ENCODE measurements around the gene ALKBH6. TPM values are rescaled to one million over a fixed set of nuclear protein-coding genes. Genes with fewer than 3 reads are reported as not detected.
"Not testable (repeated sequence)": the region's sequence is repeated elsewhere in the genome, so short reads cannot be mapped to it uniquely, and the experiment has no call there.

The ALKBH6 gene
- total RNA-seq, 1 donor from 2014 or later, result 7.8 TPM

DNA sequence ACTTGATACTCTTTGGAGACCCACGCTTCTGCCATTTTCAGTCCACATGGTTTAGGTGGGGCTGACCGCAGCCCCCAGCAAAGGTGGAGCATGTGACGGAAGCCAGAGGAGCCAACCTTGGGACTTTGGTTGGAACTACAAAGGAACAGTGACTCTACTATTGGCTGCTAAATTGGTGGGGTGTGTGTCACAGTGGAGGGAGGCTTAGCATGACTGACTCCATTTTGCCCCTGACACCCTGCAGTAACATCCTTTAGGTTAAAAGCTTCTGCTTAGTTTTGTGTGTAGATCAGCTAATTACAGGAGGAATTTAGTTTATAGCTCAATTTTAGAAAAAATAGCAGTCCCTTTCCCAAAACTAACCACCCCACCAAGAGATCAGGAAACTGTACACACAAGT lies 12.4 kb downstream of the ALKBH6 start:
- intact Hi-C loops (cut with micrococcal nuclease), result no loop called here
- no peak for ATAC-seq
- no peak for DNase-seq

DNA sequence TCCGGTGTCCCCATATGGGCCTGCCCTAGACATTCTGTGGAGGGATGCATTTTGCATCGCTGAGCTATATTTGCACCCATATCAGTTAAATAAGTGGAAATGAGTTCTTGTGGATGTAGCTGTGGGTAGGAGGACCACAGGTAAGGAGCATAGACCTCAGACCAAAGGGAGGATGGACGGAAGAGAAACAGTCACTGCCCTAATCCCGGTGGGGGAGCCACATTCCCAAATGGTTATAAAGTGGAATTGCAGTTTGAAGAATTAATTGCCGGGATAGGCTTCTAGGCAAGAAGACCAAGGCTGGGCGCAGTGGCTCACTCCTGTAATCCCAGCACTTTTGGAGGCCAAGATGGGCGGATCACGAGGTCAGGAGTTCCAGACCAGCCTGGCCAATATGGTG lies 17.2 kb downstream of the ALKBH6 start:
- ATAC-seq (no peak), DNase-seq (no peak)
- intact Hi-C loops (cut with micrococcal nuclease), result no loop called here

DNA sequence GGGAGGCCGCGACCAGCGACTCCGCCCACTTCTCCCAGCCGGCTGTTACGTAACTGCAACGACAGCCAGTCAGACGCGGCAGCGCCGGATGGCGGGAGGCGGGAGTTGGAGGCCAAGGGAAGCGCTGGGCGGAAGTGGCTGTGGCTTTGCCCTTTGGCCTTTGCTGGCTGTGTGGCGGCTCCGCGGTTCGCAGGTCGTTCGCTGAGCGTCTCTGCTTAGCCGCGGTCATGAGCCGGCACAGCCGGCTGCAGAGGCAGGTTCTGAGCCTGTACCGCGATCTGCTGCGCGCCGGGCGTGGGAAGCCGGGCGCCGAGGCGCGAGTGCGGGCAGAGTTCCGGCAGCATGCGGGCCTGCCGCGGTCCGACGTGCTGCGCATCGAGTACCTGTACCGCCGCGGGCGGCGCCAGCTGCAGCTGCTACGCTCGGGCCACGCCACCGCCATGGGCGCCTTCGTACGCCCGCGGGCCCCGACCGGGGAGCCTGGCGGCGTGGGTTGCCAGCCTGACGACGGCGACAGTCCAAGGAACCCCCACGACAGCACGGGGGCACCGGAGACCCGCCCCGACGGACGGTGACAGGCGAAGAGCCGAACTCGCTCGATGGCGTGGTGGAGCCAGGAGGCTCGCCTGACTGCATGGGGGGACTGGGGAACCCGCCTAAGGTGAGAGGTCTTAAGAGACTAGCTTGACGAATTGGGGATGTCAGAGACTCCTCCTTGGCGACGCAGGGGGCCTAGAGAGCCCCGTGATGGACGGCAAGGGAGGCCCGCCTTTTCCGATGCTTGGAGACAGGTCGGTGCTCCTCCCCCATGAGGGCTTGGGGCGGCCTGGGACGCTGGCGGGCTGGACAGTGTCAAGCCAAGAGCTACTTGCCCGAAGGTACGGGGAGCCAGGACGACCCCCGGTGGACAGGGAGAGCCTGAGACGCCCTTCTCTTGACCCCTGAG lies 18.7 kb downstream of the ALKBH6 start, which contains the start of gene SDHAF1:
TSS of gene SDHAF1 (plus strand) at position 141 of the 946 bp plus-strand sequence. CDS start at position 228, 87 bp downstream.
- DNase-seq (peak; percentile 99), ATAC-seq (peak; percentile 96)
- intact Hi-C loops (cut with micrococcal nuclease), result no loop called here

DNA sequence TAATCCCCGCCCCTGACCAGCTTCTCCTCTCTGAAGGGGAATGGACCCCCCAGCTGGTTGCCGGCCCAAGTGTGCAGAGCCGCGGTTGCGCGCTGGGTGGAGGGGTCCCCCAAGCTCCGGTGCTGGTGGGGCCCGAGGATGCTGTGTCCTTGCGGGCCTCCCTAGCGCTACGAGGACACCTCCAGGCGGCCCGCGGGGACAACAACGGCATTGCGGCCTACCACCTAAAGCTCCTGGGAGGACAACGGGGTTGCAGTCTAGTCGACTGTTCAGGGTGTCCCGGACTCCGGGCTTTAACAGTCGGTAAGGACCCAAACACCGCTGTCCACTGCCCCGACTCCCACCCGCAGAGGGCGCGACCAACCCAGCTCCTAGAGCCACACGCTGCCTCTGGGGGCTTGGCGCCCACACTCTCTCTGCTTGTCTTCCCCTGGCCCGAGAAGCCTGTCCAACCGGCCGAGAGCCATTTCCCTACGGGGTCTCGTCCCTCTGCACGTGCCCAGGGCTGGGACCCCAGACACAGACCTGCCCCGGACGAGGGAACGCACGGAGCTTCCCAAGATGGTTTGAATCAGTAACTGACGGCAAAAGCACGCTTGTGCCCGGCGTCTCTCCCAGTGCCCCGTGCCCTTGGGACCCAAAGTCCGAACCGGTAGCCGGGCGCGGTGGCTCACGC lies 20.0 kb downstream of the ALKBH6 start:
- intact Hi-C loops (cut with micrococcal nuclease), result no loop called here
- DNase-seq (peak; percentile 50), ATAC-seq (peak; percentile 27)

DNA sequence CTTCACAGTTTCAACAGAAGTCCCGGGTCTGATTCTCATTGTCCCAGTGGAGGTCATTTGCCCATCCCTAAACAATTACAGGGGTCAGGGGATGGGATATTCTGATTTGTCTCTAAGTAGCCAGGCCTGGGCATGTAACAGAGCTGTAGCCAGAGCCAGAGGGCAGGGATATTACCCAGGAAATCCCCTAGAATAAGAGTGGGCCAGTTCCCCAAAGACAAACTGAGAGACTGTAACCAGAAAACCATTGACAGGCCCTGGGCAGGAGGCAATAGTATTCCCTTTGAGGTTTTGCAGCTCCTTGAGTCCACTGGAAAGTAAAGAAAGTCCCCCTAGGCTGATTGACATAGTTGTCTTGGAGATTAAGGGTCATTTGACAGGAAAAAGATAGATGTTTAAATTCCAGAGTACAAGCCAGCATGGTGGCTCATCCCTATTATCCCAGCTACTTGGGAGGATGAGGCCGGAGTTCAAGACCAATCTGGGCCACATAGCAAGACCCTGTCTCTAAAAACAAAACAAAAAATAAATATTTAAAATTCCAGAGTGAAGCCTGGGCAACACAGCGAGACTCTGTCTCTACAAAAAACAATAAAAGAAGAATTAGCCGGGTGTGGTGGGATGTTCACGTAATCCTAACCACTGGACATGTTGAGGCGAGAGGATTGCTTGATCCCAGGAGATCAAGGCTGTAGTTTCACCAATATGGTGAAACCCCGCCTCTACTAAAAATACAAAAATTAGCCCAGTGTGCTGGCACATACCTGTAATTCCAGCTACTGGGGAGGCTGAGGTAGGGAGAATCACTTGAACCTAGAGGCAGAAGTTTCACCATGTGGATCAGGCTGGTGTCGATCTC lies 20.9 kb downstream of the ALKBH6 start:
- no peak for ATAC-seq
- intact Hi-C loops (cut with micrococcal nuclease), result no loop called here

DNA sequence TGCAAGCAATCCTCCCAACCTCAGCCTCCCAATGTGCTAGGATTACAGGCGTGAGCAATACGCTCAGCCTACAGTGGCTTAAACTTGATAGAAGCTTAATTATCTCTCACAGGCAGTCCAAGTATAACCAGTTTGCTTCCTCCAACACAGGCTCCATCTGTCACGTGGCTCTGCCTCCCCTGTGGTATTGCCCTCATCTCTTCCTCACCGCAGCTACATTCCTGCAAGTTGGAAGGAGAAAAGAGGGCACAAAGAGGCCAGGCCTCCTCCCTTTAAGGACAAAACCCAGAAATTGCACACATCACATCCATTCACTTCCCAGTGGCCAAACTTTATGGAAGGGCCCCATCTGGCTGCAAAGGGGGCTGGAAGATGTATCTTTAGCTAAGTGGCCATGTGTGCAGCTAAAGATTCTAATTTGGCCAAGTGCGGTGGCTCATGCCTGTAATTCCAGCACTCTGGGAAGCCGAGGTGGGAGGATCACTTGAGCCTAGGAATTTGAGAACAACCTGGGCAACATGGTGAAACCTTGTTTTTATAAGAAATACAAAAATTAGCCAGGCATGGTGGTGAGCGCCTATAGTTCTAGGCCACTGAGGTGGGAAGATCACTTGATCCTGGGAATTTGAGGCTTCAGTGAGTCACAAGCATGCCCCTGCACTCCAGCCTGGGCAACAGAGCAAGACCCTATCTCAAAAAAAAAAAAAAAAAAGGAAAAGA lies 22.1 kb downstream of the ALKBH6 start:
- ATAC-seq, result no peak
- no peak for DNase-seq
- intact Hi-C loops (cut with micrococcal nuclease), result no loop called here

More for the DNA sequence above, 20.9 kb downstream of the ALKBH6 start:
- DNase-seq, result no peak

DNA sequence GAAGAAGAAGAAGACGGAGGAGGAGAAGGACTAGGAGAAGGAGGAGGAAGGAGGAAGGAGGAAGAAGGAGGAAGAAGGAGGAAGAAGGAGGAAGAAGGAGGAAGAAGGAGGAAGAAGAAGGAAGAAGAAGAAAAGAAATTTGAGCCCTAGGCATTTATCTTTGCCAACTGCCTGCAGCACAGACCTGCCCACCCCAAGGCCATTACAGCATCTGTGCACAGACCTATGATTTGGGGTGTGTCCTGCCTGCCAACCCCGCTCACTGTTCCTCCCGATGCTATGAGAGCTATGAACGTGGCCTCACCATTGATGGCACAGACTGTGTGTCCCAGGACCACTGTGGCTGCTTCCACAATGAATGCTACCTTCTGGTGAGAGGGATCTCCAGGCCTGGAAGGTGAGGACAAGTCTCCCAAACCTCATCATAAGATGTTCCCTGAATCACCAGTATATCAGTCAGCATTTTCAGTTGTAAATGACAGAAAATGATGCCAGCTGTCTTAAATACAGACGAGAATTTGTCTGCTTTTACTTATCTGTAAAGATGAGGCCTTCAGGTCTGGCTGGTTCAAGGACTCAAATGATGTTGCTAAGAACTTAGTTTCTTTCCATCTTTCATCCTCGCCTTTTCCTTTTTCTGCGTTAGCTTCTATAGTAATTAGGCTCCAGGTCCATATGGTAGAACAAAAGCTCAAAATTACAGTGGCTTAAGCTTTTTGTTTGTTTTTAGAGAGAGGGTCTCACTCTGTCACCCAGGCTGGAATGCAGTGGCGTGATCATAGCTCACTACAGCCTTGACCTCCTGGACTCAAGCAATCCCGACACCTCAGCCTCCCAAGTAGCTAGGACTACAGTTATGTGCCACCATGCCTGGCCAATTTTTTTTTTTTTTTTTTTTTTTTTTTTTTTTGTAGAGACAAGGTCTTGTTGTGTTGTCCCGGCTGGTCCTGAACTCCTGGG lies 23.0 kb downstream of the ALKBH6 start:
- ATAC-seq, result no peak
- no peak for DNase-seq
- intact Hi-C loops (cut with micrococcal nuclease), result no loop called here

DNA sequence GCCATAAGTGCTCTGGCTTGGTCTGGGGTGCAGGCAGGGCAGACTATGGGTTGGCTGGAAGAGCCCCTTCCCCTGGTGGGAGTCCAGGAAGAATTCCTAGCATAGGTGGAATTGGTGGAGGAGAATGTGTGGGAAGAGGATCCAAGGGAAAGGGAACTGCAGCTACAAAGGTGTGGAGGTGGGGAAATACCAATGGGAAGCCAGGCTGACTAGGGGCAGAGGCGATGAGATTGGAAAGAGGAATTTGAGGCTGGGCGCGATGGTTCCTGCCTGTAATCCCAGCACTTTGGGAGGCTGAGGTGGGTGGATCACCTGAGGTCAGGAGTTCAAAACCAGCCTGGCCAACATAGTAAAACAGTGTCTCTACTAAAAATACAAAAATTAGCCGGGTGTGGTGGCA lies 23.9 kb downstream of the ALKBH6 start:
- no peak for DNase-seq
- ATAC-seq, result no peak
- intact Hi-C loops (cut with micrococcal nuclease), result no loop called here

DNA sequence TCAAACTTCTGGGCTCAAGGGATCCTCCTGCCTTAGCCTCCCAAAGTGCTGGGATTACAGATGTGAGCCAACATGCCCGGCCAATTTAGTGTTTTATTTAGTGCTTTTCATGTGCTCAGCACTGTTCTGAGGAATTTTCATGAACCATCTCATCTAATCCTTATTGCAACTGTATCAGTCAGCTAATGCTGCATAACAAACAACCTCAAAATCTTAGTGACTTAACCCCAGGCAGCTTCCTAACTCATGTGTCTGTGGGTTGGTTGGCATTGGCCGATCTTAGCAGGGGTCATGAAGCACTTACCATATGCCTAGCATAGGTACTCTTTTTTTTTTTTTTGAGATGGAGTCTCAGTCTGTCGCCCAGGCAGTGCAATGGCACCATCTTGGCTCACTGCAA lies 25.2 kb downstream of the ALKBH6 start:
- intact Hi-C loops (cut with micrococcal nuclease), result no loop called here
- DNase-seq (no peak), ATAC-seq (no peak)

DNA sequence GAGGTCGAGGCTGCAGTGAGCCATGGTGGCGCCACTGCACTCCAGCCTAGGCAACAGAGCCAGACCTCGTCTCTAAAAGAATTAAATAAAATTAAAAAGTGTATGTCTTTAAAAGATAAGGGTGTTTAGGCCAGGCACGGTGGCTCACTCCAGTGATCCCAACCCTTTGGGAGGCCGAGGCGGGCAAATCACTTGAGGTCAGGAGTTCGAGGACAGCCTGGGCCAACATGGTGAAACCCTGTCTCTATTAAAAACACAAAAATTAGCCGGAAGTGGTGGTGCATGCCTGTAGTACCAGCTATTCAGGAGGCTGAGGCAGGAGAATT lies 26.5 kb downstream of the ALKBH6 start:
- intact Hi-C loops (cut with micrococcal nuclease), result no loop called here
- ATAC-seq, result no peak
- no peak for DNase-seq

DNA sequence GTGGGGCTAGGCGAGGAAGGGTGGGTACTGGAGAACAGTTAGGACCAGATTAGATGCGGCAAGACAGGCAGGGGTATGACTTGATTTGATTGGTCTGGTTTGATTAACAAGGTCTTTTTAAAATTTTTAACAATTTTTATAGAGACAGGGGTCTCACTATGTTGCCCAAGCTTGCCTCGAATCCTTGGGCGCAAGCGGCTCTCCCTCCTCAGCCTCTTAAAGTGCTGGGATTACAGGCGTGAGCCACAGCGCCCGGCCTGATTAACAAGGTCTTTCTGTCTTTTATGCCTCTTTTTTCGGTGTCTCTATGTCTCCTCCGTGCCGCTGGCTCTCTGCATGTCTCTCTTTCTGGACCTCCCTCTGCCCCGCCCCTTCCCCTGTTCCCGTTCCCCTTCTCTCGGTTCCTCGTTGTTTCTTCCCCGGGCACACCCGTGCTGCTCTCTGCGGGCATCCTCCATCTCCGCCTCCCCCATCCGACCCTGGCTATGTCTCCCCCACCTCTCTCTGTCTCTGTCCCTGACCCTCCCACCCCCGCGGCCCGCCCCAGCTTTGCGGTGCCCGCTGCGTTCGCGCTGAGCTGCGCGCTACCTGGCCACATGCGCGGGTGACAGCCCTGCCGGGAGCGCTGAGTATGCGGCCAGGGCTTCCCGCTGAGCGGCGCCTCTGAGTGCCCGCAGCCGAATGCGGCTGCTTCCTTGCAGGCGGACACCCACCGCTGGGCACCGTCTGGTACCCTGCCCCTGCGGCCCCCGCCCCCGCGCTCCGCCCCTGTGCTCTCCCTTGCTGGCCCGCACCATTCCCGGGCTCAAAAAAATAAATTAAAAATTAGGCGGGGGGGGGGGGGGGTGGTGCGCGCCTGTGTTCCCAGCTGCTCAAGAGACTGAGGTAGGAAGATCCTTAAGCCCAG lies 27.1 kb downstream of the ALKBH6 start:
- intact Hi-C loops (cut with micrococcal nuclease), result no loop called here
- ATAC-seq, result peak; percentile 65
- peak; percentile 46 for DNase-seq

DNA sequence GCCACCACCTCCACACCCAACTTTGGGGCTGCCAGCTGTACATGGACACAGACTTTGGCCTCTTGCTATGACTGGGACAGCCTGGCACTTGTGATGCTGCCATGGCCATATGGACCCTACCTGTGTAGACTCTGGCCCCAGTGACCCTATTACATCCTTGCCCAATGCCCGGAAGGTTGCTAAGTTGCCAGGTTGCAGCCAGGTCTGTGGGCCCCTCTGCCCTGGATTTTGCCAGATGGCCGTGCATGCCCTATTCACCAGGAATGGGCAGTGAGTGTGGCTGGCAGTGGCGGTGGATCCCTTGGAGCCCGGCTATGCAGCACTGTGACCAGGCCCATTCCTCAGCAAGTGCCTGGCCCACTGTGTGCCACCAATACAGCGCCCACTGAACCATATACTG lies 27.9 kb downstream of the ALKBH6 start:
- no peak for DNase-seq
- ATAC-seq, result no peak
- intact Hi-C loops (cut with micrococcal nuclease), result no loop called here

DNA sequence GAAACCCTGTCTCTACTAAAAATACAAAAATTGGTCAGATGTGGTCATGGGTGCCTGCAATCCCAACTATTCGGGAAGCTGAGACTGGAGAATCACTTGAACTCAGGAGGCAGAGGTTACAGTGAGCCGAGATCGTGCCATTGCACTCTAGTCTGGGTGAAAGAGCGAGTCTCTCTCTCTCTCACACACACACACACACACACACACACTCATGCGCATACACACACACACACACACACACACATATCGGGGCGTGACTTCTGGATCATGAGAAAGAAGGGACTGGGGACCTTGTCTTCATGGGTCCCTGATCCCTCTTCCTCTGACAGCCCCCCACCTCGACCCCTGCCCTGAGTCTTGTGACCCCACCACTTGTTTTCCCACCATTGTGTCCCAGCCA lies 30.8 kb downstream of the ALKBH6 start:
- ATAC-seq, result no peak
- no peak for DNase-seq
- intact Hi-C loops (cut with micrococcal nuclease), result no loop called here

DNA sequence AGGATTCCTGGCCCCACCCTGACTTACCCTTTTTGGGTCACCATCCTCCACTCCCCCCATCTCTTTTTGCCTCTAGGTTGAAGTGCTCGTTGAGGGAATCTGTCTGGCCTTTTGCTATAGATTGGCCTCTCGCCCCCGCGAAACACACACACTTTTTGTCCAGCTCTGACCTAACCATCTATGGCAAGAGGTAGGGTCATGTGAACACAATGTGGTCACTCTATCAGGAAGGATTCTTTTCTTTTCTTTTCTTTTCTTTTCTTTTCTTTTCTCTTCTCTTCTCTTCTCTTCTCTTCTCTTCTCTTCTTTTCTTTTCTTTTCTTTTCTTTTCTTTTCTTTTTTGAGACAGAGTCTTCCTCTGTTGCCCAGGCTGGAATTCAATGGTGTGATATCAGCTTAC lies 33.0 kb downstream of the ALKBH6 start:
- intact Hi-C loops (cut with micrococcal nuclease); ATAC-seq; DNase-seq: not testable (repeated sequence)

DNA sequence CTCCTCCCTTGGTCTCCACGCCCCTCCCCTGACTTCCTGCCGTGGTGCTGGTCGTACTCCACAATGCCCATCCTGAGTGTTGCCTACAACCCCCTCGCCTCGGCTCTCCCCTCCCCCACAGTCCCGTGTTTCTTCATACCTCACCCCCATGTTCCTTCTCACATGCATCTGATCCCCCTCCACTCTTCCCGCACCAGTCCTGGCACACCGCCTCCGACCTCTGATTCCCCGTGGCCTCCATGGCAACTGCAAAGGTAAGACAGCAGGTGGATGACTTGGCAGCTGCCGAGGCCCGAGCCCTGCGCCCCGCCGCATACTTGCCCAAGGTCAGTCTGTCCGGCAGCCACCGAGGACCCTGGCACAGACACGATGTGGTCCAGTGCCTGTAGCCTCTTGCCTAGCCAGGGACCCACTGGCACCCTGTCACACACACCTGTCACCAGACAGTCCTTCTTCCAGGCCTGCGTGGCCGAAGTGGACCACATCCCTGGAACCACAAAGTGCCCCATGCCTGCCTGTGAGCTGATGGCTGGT lies 35.1 kb downstream of the ALKBH6 start:
- DNase-seq, result no peak
- intact Hi-C loops (cut with micrococcal nuclease), result no loop called here
- no peak for ATAC-seq

DNA sequence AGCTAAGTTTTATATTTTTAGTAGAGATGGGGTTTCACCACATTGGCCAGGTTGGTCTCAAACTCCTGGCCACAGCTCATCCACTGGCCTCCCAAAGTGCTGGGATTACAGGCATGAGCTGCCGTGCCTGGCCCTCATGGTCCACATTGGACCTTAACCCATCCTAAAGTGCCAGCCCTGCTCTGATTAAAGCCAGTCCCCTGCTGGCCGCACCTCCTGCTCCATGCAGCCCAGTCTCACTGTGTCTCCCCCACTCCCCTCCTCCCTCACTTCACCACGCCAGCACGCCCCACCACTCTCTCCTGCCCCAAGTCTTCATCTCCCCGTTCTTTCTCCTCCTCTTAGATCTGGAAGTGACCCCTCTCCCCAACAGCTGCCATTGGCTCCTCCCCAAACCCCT lies 35.7 kb downstream of the ALKBH6 start:
- intact Hi-C loops (cut with micrococcal nuclease), result no loop called here
- DNase-seq (no peak), ATAC-seq (no peak)
